Right renal pelvis (tissue), 4 donors: Measurements from ENCODE around the gene DUSP14. TPM values are rescaled to one million over a fixed set of nuclear protein-coding genes. Genes with fewer than 3 reads are reported as not detected.

Experiments used
- DNase-seq, 4 donors: peaks; one replicate each; pipeline ENCODE4 v3.0.0-alpha.2; 2013; ENCODE audit warnings: low read depth in 4 of 4, low spot score in 3 of 4, missing footprints in 1 of 4
- polyA plus RNA-seq, 4 donors: library from polyadenylated mRNA; unstranded; fragments of 120-200 nt; gene quantifications; one replicate each; pipeline ENCODE4 v1.2.1, GENCODE V29; 2013; ENCODE audit not compliant: insufficient read length in 4 of 4

The DUSP14 gene
- polyA plus RNA-seq, 4 donors, result 14.8 to 17.2 (median 15.8) TPM

- no peak for DNase-seq
Observed at GRCh38 chr17:37512442-37513068, 22.9 kb downstream of the DUSP14 start.

DNA sequence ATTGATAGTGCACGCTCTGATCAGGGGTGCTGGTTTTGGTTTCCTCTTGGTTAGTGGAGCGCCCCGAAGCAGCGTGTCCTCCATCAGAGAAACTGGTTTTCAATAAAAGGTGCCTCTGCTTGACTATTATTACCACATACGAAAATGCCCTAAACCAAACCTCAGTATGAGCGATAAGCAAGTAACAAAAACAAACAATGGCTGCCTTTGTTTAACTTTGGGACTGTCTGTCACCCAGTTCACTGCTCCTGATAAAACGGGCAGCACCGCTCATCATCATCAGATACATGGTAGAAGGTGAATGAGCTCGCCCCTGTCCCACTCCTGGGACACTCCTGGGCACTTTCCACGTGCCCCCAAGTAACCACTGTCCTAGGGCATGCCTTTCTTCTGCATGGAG, 24.0 kb downstream of the DUSP14 start:
- DNase-seq, result no peak

- DNase-seq, result no peak
Observed at GRCh38 chr17:37516127-37516571, 26.5 kb downstream of the DUSP14 start.

DNA sequence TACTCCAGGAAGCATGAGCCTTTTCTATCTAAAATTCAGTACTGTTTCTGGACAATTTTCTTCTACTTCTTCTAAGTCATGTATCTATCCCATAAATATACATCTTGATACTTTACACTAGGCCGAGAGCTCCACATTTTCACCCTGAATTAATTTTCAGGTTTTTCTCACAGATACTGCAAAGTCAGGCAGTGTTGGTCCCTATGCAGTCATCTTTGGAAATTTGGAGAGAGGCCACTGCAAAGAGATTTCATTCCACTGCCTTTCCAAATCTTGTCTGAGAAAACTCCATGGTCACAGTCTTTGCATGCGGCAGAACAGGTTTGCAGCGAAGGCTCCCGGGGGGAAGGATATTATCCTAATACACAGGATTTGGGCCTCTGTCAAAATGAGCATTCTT, 28.2 kb downstream of the DUSP14 start:
- DNase-seq, result no peak

- no peak for DNase-seq
Observed at GRCh38 chr17:37518826-37519225, 29.1 kb downstream of the DUSP14 start.

DNA sequence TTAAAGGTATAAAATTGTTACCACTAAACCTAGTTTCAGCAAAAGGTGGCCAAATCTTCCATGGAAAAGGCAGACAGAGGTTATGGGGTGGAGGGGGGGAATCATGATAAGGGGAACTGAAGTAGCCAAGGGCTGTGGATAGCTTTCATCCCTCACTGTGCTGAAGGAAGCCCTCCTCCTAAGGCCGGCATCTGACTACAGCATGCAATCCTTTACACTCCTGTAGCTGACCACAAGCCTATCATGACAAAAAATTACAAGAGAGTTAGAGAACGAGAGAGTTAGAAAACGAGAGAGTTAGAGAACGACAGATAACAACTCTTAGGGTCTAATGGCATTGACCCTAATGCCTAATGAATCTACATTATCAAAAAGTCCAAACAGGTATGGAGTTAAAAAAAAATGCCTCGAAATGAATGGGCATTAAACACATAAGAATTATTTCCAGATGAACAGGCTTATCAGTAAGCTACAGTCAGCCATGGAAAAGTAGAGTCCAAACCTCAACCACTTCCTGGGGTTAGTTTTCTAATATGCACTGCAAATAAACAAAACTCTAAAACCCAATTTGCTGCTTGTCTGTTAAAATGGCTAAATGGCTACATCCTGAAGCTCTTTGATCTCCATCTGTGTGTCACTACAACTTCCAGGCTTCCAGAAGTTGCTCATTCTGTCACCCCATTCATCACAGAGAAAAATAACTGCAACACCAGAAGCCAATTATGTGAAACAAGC, 29.7 kb downstream of the DUSP14 start:
- no peak for DNase-seq

DNA sequence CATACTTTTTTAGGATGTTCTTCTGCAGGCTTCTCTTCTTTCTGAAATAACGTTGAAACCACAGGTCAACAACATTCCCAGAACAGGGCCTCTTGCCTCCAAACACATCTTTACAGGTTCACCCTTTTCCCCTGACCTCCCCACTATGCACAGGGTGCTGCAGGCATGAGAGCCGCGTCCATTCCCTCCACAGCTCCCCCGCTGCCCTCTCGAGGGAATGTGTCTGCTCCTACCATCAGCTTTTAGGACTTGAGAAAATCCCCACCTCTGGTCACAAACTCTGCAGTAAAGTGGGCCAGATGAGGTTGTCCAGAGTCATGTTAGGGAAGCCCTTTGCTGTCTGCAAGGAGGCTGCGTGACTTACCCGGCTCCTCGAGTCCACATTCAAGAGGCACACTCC, 30.5 kb downstream of the DUSP14 start:
- DNase-seq, result no peak

GRCh38 chr17:37521821-37522220, 32.1 kb downstream of the DUSP14 start:
- DNase-seq, result no peak

DNA sequence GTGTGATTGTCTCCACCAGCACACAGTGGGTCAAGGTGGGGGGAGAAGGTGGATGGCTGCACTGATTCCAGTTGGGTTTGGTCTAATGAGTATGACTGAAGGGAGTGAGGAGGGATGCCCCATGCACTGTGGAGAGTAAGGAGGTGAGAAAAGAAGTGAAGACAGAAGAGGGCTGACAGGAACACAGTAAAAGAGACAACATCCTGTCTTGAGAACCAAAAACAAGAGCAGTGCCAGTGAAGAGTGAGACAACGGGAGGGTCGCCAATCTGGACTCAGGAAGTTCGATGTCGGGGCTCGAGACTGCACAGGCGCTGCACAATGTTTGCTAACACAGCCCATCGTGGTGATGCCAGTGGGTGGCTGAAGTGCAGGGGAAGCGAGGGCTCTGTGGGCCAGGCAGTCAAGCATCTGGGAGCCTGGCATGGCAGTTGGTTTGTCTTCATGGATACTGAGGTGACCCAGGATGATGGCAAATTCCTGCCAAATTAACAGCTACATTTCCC, 34.1 kb downstream of the DUSP14 start:
- no peak for DNase-seq

GRCh38 chr17:37527249-37527851, 37.7 kb downstream of the DUSP14 start:
- peak; percentile 14 to 36 (median 24) for DNase-seq

GRCh38 chr17:37530420-37530819, 40.7 kb downstream of the DUSP14 start:
- DNase-seq, result no peak

DNA sequence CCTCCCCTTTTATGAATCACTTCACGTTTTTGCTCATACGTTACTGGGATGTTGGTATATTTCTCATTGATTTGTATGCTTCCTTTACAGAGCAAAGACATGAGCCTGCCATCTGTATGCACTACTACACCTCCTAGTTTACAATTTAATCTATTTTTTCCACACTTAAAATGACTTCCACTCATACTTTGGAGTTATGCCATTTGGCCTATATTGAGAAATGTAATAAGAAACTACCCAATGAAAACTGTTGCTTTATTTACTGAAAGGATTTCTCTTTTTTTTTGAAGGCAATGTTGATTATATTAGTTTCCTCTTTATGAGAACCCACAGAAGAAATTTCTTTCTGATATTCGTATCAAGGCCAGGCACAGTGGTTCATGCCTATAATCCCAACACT, 43.1 kb downstream of the DUSP14 start:
- no peak for DNase-seq

DNA sequence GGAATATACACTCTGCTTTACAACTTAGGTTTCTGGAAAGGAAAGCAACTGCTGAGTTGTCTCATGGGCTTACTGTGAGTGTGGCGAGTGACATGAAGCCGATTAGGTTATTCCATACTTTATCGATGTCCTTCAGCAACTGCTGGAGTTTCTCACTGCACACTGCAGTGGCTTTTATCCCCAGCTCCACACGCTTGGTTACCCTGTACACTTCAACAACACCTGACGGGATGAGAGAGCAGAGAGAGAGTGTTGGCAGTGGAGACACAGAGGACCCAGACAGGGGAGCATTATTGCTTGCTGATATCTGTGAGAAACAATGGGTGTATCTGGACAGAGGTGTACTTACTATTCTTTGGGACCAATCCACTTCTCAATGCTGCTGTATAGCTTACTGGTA, 46.2 kb downstream of the DUSP14 start:
- DNase-seq, result no peak

DNA sequence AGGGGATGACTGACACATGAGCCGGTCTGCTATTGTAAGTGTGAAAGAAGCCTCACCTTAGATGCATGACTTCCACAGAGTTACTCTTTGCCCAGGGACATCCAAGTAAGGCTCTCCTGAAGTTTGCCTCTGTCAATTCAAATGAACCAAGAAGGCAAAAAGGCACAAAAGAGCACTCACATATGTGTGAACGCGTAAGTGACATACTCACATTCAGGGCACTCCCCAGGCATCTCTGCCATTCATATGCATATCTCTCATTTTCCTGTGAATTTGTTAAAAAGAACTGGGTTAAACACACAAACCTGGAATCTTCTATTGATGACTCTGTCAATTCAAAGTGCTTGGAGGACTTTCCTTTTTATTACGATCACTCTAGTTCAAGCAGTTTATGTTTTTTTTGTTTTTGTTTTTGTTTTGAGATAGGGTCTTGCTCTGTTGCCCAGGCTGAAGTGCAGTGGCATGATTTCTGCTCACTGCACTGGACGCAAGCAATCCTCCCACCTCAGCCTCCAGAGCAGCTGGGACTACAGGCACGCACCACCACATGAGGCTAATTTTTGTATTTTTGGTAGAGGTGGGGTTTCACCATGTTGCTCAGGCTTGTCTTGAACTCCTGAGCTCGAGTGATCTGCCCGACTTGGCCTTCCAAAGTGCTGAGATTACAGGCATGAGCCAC, 49.4 kb downstream of the DUSP14 start:
- DNase-seq, result no peak

DNA sequence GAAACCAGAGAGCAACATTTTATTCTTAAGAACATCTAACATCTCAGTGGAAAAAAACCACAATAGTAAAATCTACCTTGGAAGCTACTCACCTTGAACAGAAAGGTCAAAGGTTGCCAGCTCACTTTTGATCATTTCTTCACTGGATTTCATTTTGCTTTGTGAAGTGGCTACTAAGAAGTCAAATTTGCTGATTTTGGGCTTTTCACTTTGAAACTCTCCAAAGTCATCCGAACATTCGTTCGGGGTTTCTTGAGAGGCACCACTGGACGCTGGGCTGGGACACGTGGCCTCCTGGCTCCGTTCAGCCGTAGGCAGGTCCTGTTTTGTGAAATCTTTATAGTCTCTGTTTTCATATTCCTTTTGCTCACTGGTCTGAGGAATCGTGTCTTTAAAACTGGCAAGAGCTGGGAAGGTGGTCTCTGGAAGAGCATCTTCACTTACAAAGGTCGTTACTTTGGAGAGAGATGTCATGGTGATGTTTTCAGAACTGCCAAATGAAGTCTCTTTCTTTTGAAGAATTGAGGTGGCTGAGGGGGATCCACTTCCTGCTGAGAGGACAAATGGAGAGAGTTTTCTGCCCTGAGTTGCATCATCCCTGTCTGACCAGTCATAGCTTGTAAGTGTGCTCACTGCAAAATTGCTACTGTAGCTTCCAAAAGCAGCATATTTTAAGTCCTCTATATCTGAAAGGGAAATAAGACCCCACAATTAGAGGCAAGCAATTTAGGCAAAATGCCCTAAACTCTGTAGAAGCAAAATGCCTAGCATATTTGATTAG, 52.4 kb downstream of the DUSP14 start:
- DNase-seq, result no peak

GRCh38 chr17:37543637-37544052, 54.0 kb downstream of the DUSP14 start:
- DNase-seq, result no peak

DNA sequence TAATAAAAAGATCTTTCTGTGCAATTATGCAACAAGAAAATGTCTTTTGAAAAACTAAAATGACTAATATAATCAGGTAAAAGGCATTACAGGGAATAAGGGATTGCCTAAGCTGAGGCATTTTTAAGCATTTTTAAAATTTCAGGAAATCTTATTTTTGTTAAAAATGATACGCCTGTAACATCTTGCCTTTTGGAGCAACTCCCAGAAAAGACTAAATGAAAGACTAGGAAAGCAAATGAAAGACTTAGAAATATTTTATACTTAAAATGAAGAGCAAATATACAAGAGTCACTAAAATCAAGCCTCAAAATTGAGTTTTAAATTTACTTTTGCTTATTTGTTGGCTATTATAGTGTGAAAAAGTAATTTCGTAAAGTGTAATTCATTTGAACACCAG, 55.8 kb downstream of the DUSP14 start:
- DNase-seq, result no peak

GRCh38 chr17:37546302-37546701, 56.6 kb downstream of the DUSP14 start:
- no peak for DNase-seq

DNA sequence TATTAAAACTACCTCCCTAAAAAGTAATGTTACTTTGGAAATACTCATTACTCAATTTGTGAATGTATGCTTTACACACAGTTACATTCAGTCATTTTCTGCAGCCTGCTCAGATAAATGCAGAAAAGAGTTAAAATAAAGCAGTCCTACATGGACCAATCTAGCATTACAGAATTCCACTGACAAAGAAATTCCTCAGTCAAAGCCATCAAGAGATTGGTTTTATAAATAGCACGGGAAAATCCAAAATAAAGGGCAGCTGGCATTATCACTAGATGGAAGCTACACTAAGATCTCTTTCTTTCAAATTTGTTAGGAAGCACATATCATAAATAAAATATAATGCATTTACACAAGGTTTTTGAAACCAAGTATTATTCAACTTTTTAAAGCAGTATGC, 58.3 kb downstream of the DUSP14 start:
- DNase-seq, result no peak

DNA sequence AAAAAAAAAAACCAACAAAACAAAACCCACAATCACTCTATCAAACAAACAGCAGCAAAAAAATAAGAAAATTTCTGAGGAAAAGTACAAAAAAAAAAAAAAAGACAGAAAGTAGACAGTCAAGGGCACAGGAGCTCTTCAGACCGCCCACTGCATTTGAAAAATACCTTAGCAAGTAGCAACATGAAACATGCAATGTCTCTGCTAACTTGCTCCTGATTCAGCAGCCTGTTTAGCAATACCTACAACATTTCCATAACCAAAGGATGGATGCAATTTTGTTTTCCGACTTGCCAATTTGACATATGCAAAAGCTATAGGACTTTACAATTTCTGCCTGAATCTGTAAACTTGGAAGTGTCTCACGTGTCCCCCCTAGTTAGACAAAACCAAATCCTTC, 62.1 kb downstream of the DUSP14 start:
- no peak for DNase-seq
